Gastroesophageal sphincter (tissue), 3 donors: Measurements from ENCODE around the gene SAMD4B.

Experiments
- POLR2A ChIP-seq, 2 donors: fragments of 450-650 bp; IDR thresholded peaks; one replicate each; pipeline ENCODE4 v1.6.1; 2017; ENCODE audit warnings: antibody characterized with exemption in 2 of 2, mild to moderate bottlenecking in 2 of 2, moderate library complexity in 1 of 2
- POLR2AphosphoS5 ChIP-seq: sonication (generic); formaldehyde crosslinking; IDR thresholded peaks from one replicate; pipeline ENCODE4 v1.6.1; 2017; ENCODE audit warnings: antibody characterized with exemption
- TF ChIP-seq, protein P1 (sequence below), 4 experiments: fragments of 200-600 bp in 2 of 4; fragments of 450-650 bp in 2 of 4; sonication (generic) in 1 of 4; IDR thresholded peaks; one replicate each; pipeline ENCODE4 v1.5.1; 2017 to 2019; ENCODE audit warnings: antibody characterized with exemption in 4 of 4, mild to moderate bottlenecking in 2 of 4, moderate library complexity in 2 of 4

DNA sequence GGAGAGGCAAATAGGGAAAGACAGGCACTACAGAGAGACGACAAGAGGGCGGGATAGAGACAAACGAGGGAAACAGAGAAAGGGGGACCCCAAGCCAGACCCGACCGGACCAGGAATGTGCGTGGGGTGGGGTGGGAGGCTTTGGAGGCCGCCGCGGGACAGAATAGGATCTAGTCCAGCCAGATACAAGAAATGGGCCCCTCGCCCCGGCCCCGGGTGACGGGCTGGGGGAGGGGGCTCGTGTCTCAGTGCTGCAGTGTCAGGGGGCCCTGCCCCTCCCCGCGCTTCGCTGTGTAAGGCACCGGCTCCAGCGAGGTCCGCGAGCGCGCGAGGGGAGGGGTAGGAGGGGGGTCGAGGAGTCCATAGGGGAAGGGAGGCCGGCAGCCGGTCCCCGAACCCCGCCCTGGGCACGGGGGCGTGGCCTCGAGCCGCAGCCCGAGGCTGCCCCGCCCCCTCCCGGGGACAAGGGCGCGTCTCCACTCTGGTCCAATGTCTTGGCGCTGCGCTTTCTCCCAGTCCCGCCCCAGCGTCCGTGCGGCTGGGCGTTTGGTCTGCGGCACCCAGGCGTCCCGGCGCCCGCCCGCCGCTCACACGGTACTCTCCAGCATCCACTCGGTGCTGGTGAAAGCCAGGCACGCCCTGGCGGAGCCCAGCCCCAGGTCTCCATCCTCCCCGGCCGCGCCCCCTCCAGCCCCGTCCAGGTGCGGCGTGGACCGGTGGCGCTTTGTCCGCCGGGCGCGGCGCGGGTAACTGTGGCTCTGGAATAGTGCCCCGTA, 35.0 kb upstream of the SAMD4B start:
- TF ChIP-seq, protein P1, sequence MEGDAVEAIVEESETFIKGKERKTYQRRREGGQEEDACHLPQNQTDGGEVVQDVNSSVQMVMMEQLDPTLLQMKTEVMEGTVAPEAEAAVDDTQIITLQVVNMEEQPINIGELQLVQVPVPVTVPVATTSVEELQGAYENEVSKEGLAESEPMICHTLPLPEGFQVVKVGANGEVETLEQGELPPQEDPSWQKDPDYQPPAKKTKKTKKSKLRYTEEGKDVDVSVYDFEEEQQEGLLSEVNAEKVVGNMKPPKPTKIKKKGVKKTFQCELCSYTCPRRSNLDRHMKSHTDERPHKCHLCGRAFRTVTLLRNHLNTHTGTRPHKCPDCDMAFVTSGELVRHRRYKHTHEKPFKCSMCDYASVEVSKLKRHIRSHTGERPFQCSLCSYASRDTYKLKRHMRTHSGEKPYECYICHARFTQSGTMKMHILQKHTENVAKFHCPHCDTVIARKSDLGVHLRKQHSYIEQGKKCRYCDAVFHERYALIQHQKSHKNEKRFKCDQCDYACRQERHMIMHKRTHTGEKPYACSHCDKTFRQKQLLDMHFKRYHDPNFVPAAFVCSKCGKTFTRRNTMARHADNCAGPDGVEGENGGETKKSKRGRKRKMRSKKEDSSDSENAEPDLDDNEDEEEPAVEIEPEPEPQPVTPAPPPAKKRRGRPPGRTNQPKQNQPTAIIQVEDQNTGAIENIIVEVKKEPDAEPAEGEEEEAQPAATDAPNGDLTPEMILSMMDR (IDR thresholded peaks at IDR 0.05): no peak
- no peak for TF ChIP-seq POLR2AphosphoS5
- TF ChIP-seq POLR2A (IDR thresholded peaks at IDR 0.05): no peak
